Measurements from ENCODE around the gene ACSM3.
"Not testable (repeated sequence)": the region's sequence is repeated elsewhere in the genome, so short reads cannot be mapped to it uniquely, and the experiment has no call there.

ACSM3 gene

GRCh38 chr16:20755799-20756198, 8.0 kb upstream of the ACSM3 start:
- DNase-seq: not testable (repeated sequence)

- no peak for DNase-seq
These were observed 3.5 kb upstream of the ACSM3 start for GRCh38 chr16:20760346-20760745.

DNA sequence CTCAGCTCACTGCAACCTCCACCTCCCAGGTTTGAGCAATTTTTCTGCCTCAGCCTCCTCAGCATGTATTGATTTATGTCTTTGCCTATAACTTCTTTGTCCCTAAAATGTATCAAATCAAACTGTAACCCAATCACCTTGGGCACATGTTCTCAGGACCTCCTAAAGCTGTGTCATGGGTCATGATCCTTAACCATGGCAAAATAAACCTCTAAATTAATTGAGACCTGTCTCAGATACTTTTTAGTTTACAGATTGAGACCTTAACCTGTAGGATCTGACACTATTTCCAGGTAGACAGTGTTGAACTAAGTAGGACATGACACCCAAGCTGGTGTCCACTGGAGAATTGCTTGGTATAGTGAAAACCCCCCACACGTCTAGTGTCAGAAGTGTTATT, 2.6 kb upstream of the ACSM3 start:
- no peak for DNase-seq

DNA sequence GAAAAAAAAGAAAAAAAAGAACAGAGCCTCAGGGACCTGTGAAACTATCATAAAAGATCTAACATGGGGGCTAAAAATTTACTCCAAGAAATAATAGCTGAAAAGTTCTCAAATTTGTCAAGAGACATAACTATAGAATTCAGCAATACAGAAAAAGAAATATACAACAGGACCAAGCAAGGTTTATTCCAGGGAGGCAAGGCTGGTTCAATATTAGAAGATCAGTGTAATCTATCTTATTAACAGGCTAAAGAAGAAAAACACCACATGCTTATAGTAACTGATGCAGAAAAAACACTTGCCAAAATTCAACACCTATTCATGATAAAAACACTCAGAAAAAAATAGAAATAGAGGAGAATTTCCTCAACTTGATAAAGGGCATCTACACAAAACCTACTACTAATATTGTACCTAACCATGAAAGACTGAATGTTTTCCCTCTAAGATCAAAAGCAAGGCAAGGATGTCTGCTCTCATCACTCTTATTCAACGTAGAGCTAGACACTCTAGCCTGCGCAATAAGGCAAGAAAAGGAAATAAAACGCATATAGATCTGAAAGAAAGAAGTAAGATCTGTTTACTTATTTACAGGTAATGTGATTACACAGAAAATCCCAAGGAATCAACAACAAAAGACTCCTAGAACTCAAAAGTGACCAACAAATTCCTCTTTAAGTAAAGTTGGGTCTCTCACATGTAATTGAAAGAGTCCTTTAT, 1.2 kb upstream of the ACSM3 start:
- DNase-seq: no peak

DNA sequence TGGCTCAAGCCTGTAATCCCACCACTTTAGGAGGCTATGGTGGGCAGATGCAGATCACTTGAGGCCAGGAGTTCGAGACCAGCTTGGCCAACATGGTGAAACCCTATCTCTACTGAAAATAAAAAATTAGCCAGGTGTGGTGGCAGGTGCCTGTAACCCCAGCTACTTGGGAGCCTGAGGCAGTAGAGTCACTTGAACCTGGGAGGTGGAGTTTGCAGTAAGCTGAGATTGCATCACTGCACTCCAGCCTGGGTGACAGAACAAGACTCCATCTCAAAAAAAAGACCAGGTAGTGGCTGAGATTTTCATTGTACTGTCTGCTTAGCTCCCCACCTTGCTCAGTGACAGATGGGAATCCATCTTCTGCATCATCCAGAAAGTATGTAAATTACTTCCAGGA, 634 bp downstream of the ACSM3 start:
- not testable (repeated sequence) for DNase-seq

GRCh38 chr16:20765732-20766131, 1.9 kb downstream of the ACSM3 start:
- DNase-seq: no peak

DNA sequence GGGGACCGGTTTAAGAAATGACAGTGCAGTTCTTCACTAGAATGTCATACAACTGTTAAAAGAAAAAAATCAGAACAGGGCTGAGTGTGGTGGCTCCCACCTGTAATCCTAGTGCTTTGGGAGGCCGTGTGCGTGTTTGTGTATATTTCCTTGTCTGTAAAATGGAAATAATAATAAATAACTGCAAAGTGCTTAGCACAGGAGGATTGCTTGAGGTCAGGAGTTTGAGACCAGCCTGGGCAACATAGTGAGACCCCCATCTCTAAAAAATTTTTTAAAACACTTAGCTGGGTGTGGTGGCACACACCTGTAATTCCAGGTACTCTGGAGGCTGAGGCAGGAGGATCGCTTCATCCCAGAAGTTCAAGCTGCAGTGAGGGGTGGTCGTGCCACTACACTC, 2.5 kb downstream of the ACSM3 start:
- DNase-seq: no peak

GRCh38 chr16:20767577-20767976, 3.8 kb downstream of the ACSM3 start:
- DNase-seq: no peak

- no peak for DNase-seq
These were observed 4.3 kb downstream of the ACSM3 start for GRCh38 chr16:20768121-20768520.

DNA sequence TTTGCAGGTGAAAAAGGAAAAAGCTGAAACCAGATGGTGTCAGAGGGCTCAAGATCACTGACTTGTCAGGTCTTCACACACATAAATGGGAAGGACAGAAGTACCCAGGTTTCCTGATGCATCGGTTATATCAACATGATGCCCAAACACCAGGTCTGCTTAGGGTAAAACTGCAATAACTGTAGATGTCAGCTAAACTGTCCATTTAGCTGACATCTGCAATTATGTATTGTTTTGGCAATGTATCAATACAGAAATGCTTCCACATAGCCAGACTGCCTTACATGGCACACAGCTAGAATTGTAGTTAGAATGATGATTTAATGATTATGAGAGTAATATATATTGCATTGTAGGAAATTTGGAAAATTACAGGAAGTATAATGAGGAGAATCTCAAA, 5.0 kb downstream of the ACSM3 start:
- no peak for DNase-seq

DNA sequence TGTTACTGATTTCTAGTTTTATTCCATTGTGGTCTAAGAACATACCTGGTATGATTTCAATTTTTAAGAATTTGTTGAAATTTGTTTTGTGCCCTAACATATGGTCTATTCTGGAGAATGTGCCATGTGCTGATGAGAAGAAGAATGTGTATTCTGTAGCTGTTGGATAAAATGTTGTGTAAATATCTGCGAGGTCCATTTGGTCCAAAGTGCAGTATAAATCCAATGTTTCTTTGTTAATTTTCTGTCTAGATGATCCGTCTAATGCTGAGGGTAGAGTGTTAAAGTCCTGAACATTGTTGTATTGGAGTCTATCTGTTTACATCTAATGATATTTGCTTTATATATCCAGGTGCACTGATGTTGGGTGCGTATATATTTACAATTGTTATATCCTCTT, 9.9 kb downstream of the ACSM3 start:
- no peak for DNase-seq

DNA sequence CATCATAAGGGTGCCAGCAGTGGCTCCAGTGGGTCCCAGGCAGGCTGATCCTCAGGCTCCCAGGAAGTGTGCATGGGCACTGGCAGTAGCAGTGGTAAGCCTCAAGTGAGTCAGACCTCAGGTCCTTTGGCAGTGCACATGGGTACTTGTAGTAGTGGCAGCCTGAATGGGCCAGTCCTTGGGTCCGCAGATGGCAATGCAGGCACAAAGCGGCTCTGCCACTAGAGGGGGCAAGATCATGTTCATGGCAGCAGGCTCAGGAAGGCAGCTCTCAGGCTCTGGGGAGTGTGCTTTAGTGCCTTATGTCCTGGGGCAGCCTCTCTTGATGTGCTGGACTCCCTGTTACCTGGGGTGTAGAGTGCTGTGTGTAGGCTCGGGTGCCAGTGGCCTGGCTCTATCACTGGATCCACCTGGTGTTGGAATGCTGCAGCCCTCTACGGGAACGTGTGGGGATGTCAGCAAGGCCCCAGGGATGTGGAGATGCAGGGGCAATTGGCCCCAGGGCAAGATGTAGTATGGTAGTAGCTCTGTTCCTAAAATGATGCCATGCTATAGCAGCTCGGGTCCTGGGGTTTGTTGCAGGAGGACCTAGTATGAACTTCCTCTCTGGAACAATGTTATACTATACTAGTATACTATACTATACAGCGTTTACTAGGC, 11.0 kb downstream of the ACSM3 start:
- peak; percentile 78 for DNase-seq

- no peak for DNase-seq
These were observed 17.9 kb downstream of the ACSM3 start for GRCh38 chr16:20781697-20782096.

GRCh38 chr16:20782470-20782869, 18.7 kb downstream of the ACSM3 start:
- no peak for DNase-seq

- no peak for DNase-seq
These were observed 20.4 kb downstream of the ACSM3 start for GRCh38 chr16:20784204-20784603.

DNA sequence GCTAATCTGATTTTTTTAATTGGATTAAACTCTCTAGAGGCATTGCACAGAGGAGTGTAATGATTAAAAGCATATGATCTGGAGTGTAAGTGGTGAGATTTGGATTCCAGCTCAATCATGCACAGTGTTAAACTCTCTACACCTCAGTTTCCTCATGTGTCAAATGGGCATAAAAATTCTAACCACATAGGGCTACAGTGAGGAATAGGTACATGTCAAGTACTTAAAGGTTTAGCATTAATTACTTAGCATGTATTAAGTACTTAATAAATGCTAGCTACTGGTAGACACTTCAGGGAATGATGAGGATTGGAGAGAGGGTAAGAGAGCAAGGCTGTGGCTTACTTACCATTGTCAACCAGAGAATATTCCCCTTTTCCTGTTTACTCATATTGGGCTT, 25.3 kb downstream of the ACSM3 start:
- no peak for DNase-seq

DNA sequence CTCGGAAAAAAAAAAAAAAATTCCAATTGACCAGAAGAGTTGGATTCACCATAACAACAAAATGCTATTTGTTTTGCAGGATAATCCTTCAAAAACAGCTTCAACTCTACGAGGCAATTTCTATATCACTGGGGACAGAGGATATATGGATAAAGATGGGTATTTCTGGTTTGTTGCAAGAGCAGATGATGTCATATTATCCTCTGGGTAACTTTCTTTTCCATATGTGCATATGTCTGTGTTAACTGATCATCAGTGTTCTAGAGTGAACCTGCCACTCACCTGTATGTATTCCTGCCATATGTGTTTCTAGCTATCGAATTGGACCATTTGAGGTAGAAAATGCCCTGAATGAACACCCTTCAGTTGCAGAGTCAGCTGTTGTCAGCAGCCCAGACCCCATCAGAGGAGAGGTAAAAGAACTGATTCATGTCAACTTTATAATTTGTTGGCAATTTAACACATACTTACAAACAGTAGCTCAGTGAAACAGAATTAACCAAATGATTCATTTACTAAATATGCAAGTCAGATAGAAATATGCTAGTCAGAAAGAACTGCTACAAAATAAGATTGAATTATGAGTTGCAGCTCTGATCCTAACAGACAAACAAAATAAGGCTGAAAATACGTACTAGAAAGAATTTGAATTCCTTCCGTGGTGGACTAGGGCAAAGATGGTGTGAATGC, 28.3 kb downstream of the ACSM3 start:
- no peak for DNase-seq

- no peak for DNase-seq
These were observed 34.5 kb downstream of the ACSM3 start for GRCh38 chr16:20798364-20798763.

GRCh38 chr16:20799599-20799998, 35.8 kb downstream of the ACSM3 start:
- no peak for DNase-seq

GRCh38 chr16:20801278-20801677, 37.5 kb downstream of the ACSM3 start:
- no peak for DNase-seq

GRCh38 chr16:20803192-20803560, 39.4 kb downstream of the ACSM3 start:
- no peak for DNase-seq

DNA sequence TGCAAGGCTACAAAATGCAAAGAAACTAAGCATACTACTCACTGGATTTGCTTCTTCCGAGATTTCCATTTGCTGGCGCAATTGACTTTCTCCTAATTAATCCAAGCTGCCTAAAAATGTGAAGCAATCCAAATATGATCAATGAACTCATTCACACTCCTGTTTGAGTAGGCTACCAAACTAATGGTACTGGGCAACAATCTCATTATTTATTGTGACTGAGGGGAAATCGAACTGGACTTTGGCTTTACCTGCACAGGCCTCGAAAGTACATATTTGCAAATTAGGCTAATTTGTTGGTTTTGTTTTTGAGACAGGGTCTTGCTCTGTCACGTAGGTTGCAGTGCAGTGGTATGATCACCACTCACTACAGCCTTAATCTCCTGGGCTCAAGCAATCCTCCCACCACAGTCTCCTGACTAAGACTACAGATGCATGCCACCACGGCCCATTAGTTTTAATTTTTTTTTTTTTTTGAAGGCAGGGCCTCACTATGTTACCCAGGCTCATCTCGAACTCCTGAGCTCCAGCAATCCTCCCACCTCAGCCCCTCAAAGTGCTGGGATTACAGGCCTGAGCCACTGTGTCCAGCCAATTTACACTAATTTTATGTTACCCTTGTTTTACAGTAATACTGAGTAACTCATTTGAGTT, 39.9 kb downstream of the ACSM3 start:
- no peak for DNase-seq

DNA sequence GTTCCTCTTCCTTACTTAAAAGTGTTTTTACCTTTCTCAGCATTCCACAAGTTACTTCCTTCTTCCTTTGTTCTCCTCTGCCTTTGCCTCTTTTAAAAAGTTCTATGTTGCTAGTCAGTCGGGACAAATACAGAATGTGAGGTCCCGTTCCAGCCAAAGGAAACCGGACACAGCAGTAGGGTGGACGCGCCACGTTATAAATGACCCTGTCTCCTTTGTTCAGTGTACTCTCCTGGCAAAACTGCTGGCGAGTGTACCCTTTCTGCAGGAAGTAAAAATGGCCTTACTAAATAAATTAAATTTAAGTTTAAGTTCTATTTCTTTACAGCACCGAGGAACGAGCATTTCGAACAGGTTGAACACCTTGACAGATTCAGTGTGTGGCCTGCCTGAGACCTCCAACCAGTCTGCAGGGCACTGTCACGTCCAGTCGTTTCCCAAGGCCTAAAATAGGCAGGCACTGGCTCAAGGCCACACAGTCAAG, 41.9 kb downstream of the ACSM3 start:
- DNase-seq: not testable (repeated sequence)
